Measurements from ENCODE around the gene PCARE. TPM values are rescaled to one million over a fixed set of nuclear protein-coding genes. Genes with fewer than 3 reads are reported as not detected.

The PCARE gene
- total RNA-seq, 2 donors from 2014 or later, result not detected

GRCh38 chr2:29033172-29033571 is 41.2 kb downstream of the PCARE start:
- DNase-seq (ENCODE audit: low spot score in 2 of 2) (no peak), ATAC-seq (no peak)
- no peaks in the 10 kb centered on the region for H3K36me3 Mint-ChIP-seq
- no peaks in the 10 kb centered on the region for H3K9me3 Mint-ChIP-seq
- H3K27ac Mint-ChIP-seq, result peak overlapping the region in 1 of 2 donors; percentile 50

- ATAC-seq (no peak), DNase-seq (ENCODE audit: low spot score in 2 of 2) (no peak)
- Mint-ChIP-seq H3K36me3 (no peaks in the 10 kb centered on the region), H3K9me3 (no peaks in the 10 kb centered on the region), H3K27ac (no peak overlapping the region)
Observed at GRCh38 chr2:29032189-29032588, 42.1 kb downstream of the PCARE start.

GRCh38 chr2:29031046-29031445 is 43.3 kb downstream of the PCARE start:
- Mint-ChIP-seq H3K27ac (no peak overlapping the region), H3K9me3 (no peaks in the 10 kb centered on the region), H3K36me3 (no peaks in the 10 kb centered on the region)
- DNase-seq (ENCODE audit: low spot score in 2 of 2) (no peak), ATAC-seq (no peak)

GRCh38 chr2:29025711-29026110 is 48.6 kb downstream of the PCARE start:
- Mint-ChIP-seq H3K36me3 (no peaks in the 10 kb centered on the region), H3K9me3 (no peaks in the 10 kb centered on the region), H3K27ac (no peak overlapping the region)
- DNase-seq (ENCODE audit: low spot score in 2 of 2) (no peak), ATAC-seq (no peak)

- DNase-seq (ENCODE audit: low spot score in 2 of 2) (no peak), ATAC-seq (no peak)
- Mint-ChIP-seq H3K36me3 (no peaks in the 10 kb centered on the region), H3K27ac (no peak overlapping the region), H3K9me3 (no peaks in the 10 kb centered on the region)
Observed at GRCh38 chr2:29024882-29025430, 49.4 kb downstream of the PCARE start.

- no peak overlapping the region for H3K27ac Mint-ChIP-seq
Observed at GRCh38 chr2:29023188-29023587, 51.1 kb downstream of the PCARE start.

GRCh38 chr2:29022679-29023078 is 51.6 kb downstream of the PCARE start:
- H3K9me3 Mint-ChIP-seq, result no peaks in the 10 kb centered on the region

More at GRCh38 chr2:29023188-29023587, 51.1 kb downstream of the PCARE start:
- ATAC-seq, result no peak
- no peaks in the 10 kb centered on the region for H3K9me3 Mint-ChIP-seq
- no peaks in the 10 kb centered on the region for H3K36me3 Mint-ChIP-seq
- no peak for DNase-seq (ENCODE audit: low spot score in 2 of 2)

GRCh38 chr2:29021886-29022285 is 52.4 kb downstream of the PCARE start:
- Mint-ChIP-seq H3K9me3 (no peaks in the 10 kb centered on the region), H3K27ac (no peak overlapping the region), H3K36me3 (no peaks in the 10 kb centered on the region)
- DNase-seq (ENCODE audit: low spot score in 2 of 2) (no peak), ATAC-seq (no peak)

More at GRCh38 chr2:29022679-29023078, 51.6 kb downstream of the PCARE start:
- DNase-seq (ENCODE audit: low spot score in 2 of 2) (no peak), ATAC-seq (no peak)
- H3K27ac Mint-ChIP-seq, result no peak overlapping the region
- H3K36me3 Mint-ChIP-seq, result no peaks in the 10 kb centered on the region

GRCh38 chr2:29017716-29018435 is 56.4 kb downstream of the PCARE start:
- no peak for ATAC-seq
- no peaks in the 10 kb centered on the region for H3K36me3 Mint-ChIP-seq
- H3K27ac Mint-ChIP-seq, result peak overlapping the region in 1 of 2 donors; percentile 44
- H3K9me3 Mint-ChIP-seq, result no peaks in the 10 kb centered on the region
- no peak for DNase-seq (ENCODE audit: low spot score in 2 of 2)

GRCh38 chr2:29016504-29016903 is 57.8 kb downstream of the PCARE start:
- Mint-ChIP-seq H3K27ac (peak overlapping the region; percentile 58 to 90), H3K9me3 (no peaks in the 10 kb centered on the region), H3K36me3 (no peaks in the 10 kb centered on the region)
- ATAC-seq (no peak), DNase-seq (ENCODE audit: low spot score in 2 of 2) (no peak)

GRCh38 chr2:29015701-29016470 is 58.4 kb downstream of the PCARE start:
- Mint-ChIP-seq H3K27ac (peak overlapping the region; percentile 85 to 90), H3K36me3 (no peaks in the 10 kb centered on the region), H3K9me3 (no peaks in the 10 kb centered on the region)
- DNase-seq (ENCODE audit: low spot score in 2 of 2) (no peak), ATAC-seq (no peak)

GRCh38 chr2:29014811-29015421 is 59.4 kb downstream of the PCARE start:
- ATAC-seq (peak; percentile 79 to 87), DNase-seq (ENCODE audit: low spot score in 2 of 2) (peak; percentile 54 to 71)
- Mint-ChIP-seq H3K36me3 (no peaks in the 10 kb centered on the region), H3K27ac (peak overlapping the region; percentile 90 to 95), H3K9me3 (no peaks in the 10 kb centered on the region)

- no peaks in the 10 kb centered on the region for H3K36me3 Mint-ChIP-seq
- H3K27ac Mint-ChIP-seq, result peak overlapping the region; percentile 90 to 95
- ATAC-seq, result peak; percentile 30 to 47
Observed at GRCh38 chr2:29014331-29014730, 60.0 kb downstream of the PCARE start.

GRCh38 chr2:29013057-29013780 is 61.1 kb downstream of the PCARE start:
- Mint-ChIP-seq H3K27ac (no peak overlapping the region), H3K36me3 (no peaks in the 10 kb centered on the region), H3K9me3 (no peaks in the 10 kb centered on the region)
- DNase-seq (ENCODE audit: low spot score in 2 of 2) (no peak), ATAC-seq (no peak)

More at GRCh38 chr2:29014331-29014730, 60.0 kb downstream of the PCARE start:
- no peaks in the 10 kb centered on the region for H3K9me3 Mint-ChIP-seq
- peak in 1 of 2 donors; percentile 26 for DNase-seq (ENCODE audit: low spot score in 2 of 2)

GRCh38 chr2:29012211-29012681 is 62.1 kb downstream of the PCARE start:
- DNase-seq (ENCODE audit: low spot score in 2 of 2) (no peak), ATAC-seq (no peak)
- no peak overlapping the region for H3K27ac Mint-ChIP-seq
- H3K36me3 Mint-ChIP-seq, result no peaks in the 10 kb centered on the region
- no peaks in the 10 kb centered on the region for H3K9me3 Mint-ChIP-seq
